ENCODE results near the gene PRKCB.

GRCh38 chr16:23987443-23987842 lies 151.7 kb downstream of the PRKCB start:
- no peak for TF ChIP-seq CTCF (IDR thresholded peaks at IDR 0.05)
- no peak for TF ChIP-seq POLR2A (IDR thresholded peaks at IDR 0.05)
- no peak for TF ChIP-seq POLR2AphosphoS5 (IDR thresholded peaks at IDR 0.05)
